AG09309 (cell line): ENCODE results near the gene PRDM5.

ENCODE experiments used
- DNase-seq: peaks from one replicate; pipeline ENCODE4 v3.0.0-alpha.2; 2010; ENCODE audit warnings: low read depth
- H3K4me3 ChIP-seq: 2 replicates; pipeline ENCODE4 v1.5.1; 2011; ENCODE audit warnings: mild to moderate bottlenecking, low read depth, low read length, moderate library complexity; ENCODE audit not compliant: control insufficient read depth
- CTCF ChIP-seq: IDR thresholded peaks from 2 replicates; pipeline ENCODE4 v1.5.1; 2011; ENCODE audit warnings: mild to moderate bottlenecking, low read depth, low read length, inconsistent platforms; ENCODE audit not compliant: insufficient read depth, control insufficient read depth; ENCODE audit errors: missing control alignments

PRDM5 gene

GRCh38 chr4:120916937-120917336 lies 5.6 kb downstream of the PRDM5 start:
- DNase-seq: no peak
- no peak overlapping the region for H3K4me3 ChIP-seq
- TF ChIP-seq CTCF: no peak

- no peak for DNase-seq
- no peak overlapping the region for H3K4me3 ChIP-seq
- TF ChIP-seq CTCF: no peak
These were observed 7.2 kb downstream of the PRDM5 start for GRCh38 chr4:120915336-120915735.

- no peak for TF ChIP-seq CTCF
- H3K4me3 ChIP-seq: no peak overlapping the region
- no peak for DNase-seq
These were observed 19.1 kb downstream of the PRDM5 start for GRCh38 chr4:120903419-120903818.

- no peak overlapping the region for H3K4me3 ChIP-seq
- no peak for DNase-seq
- TF ChIP-seq CTCF: no peak
These were observed 19.6 kb downstream of the PRDM5 start for GRCh38 chr4:120902925-120903324.

- no peak for TF ChIP-seq CTCF
- DNase-seq: no peak
- no peak overlapping the region for H3K4me3 ChIP-seq
These were observed 20.8 kb downstream of the PRDM5 start for GRCh38 chr4:120901731-120902130.

GRCh38 chr4:120897981-120898719 lies 24.4 kb downstream of the PRDM5 start:
- no peak for TF ChIP-seq CTCF
- no peak overlapping the region for H3K4me3 ChIP-seq
- no peak for DNase-seq
